ENCODE measurements around the gene CHAC2.

Gene CHAC2

DNA sequence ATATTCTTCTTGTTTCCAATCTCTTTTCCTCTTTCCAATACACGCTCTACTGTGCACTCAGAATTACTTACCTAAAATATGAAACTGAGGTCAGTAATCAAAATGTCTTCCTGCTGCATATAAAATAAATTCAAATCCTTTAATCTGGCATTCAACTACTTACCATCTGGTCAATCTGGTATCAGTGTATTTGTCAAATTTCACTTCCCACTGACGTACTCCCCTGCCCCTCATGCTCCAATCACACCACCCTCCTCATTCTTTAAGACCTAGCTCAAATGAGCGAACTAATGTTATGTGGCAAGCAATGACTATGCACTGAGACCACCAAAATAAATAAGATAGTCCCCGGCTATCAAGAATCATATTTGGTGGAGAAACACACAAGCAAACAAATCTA is 12.5 kb downstream of the CHAC2 start:
- Histone ChIP-seq H3K4me1 (ENCODE audit: control insufficient read depth, insufficient read depth, low read length) (peaks cover 11% of the 10 kb centered on the region), H3K27me3 (ENCODE audit: control insufficient read depth, insufficient read depth, low read length) (no peaks in the 10 kb centered on the region), H3K9ac (ENCODE audit: low read depth, low read length) (no peak overlapping the region), H3K4me3 (ENCODE audit: low read depth, low read length) (no peak overlapping the region), H3K9me3 (ENCODE audit: control insufficient read depth, insufficient read depth, low read length) (no peaks in the 10 kb centered on the region), H3K36me3 (ENCODE audit: control insufficient read depth, insufficient read depth, low read length) (no peaks in the 10 kb centered on the region)

DNA sequence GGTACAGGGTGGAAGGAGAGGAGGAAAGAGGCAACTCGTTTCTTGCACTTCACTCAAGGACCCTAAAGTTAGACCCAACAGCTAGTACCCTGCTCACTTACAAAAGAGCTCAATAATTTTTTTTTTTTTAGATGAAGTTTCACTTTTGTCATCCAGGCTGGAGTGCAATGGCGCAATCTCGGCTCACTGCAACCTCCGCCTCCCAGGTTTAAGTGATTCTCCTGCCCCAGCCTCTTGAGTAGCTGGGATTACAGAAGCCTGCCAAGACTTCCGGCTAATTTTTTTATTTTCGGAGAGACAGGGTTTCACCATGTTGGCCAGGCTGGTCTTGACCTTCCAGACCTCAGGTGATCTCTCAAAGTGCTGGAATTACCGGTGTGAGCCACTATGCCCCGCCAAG is 15.1 kb downstream of the CHAC2 start:
- no peak overlapping the region for H3K9ac ChIP-seq (ENCODE audit: low read depth, low read length)
- no peaks in the 10 kb centered on the region for H3K27me3 ChIP-seq (ENCODE audit: control insufficient read depth, insufficient read depth, low read length)
- H3K4me1 ChIP-seq (ENCODE audit: control insufficient read depth, insufficient read depth, low read length): peaks cover 13% of the 10 kb centered on the region
- no peak overlapping the region for H3K4me3 ChIP-seq (ENCODE audit: low read depth, low read length)
- no peaks in the 10 kb centered on the region for H3K36me3 ChIP-seq (ENCODE audit: control insufficient read depth, insufficient read depth, low read length)
- H3K9me3 ChIP-seq (ENCODE audit: control insufficient read depth, insufficient read depth, low read length): no peaks in the 10 kb centered on the region

DNA sequence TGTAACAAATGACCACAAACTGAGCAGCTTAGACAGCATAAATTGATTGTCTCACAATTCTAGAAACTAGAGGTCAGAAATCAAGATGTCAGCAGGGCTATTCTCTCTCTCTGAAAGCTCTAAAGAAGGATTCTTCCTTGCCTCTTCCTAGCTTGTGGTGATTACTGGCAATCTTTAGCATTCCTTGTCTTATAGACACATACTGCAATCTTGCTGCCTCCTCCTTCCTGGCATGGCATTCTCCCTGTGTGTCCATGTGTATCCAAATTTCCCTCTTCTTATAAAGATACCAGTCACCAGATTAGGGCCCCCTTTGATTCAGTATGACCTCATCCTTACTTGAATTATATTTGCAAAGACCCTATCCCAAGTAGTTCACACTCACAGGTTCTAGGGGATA is 16.8 kb downstream of the CHAC2 start:
- no peaks in the 10 kb centered on the region for H3K9me3 ChIP-seq (ENCODE audit: control insufficient read depth, insufficient read depth, low read length)
- no peaks in the 10 kb centered on the region for H3K27me3 ChIP-seq (ENCODE audit: control insufficient read depth, insufficient read depth, low read length)
- no peak overlapping the region for H3K4me3 ChIP-seq (ENCODE audit: low read depth, low read length)
- no peaks in the 10 kb centered on the region for H3K36me3 ChIP-seq (ENCODE audit: control insufficient read depth, insufficient read depth, low read length)
- H3K4me1 ChIP-seq (ENCODE audit: control insufficient read depth, insufficient read depth, low read length): peaks cover 13% of the 10 kb centered on the region
- H3K9ac ChIP-seq (ENCODE audit: low read depth, low read length): no peak overlapping the region

DNA sequence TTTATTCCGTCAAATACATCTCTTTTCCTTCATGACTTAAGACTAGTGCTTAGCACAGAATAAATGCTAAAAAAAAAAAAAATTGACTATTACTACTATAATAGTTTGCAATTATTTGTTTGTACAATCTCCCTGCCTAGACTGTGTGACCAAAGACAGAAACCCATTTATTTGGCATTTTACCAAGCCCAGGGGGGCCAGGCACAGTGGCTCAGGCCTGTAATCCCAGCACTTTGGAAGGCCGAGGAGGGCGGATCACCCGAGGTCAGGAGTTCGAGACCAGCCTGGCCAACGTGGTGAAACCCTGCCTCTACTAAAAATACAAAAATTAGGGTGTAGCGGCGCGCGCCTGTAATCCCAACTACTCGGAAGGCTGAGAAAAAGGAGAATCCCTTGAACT is 17.8 kb downstream of the CHAC2 start:
- Histone ChIP-seq H3K36me3 (ENCODE audit: control insufficient read depth, insufficient read depth, low read length) (no peaks in the 10 kb centered on the region), H3K4me1 (ENCODE audit: control insufficient read depth, insufficient read depth, low read length) (peaks cover 13% of the 10 kb centered on the region), H3K9ac (ENCODE audit: low read depth, low read length) (peak overlapping the region; percentile 99), H3K27me3 (ENCODE audit: control insufficient read depth, insufficient read depth, low read length) (no peaks in the 10 kb centered on the region), H3K9me3 (ENCODE audit: control insufficient read depth, insufficient read depth, low read length) (no peaks in the 10 kb centered on the region), H3K4me3 (ENCODE audit: low read depth, low read length) (peak overlapping the region; percentile 100)

DNA sequence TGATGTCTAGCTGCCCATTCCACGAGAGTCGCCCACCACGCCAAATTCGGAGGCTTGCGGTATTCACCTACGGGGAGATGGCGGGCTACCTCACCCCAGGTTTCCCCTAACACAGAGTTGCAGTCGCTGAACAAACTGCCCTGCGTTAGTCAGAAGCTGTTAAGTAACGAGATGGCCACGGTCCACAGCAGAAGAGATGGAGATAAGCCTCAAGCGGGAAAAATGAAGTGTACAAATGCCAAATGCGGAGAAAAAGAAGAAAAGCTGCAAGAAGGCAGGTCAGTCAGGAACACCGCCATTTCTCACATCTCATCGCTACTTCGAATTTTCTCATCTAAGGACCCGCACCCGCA is 18.7 kb downstream of the CHAC2 start:
- Histone ChIP-seq H3K27me3 (ENCODE audit: control insufficient read depth, insufficient read depth, low read length) (no peaks in the 10 kb centered on the region), H3K4me3 (ENCODE audit: low read depth, low read length) (peak overlapping the region; percentile 100), H3K36me3 (ENCODE audit: control insufficient read depth, insufficient read depth, low read length) (no peaks in the 10 kb centered on the region), H3K9me3 (ENCODE audit: control insufficient read depth, insufficient read depth, low read length) (no peaks in the 10 kb centered on the region), H3K4me1 (ENCODE audit: control insufficient read depth, insufficient read depth, low read length) (peaks cover 13% of the 10 kb centered on the region), H3K9ac (ENCODE audit: low read depth, low read length) (peak overlapping the region; percentile 99)

DNA sequence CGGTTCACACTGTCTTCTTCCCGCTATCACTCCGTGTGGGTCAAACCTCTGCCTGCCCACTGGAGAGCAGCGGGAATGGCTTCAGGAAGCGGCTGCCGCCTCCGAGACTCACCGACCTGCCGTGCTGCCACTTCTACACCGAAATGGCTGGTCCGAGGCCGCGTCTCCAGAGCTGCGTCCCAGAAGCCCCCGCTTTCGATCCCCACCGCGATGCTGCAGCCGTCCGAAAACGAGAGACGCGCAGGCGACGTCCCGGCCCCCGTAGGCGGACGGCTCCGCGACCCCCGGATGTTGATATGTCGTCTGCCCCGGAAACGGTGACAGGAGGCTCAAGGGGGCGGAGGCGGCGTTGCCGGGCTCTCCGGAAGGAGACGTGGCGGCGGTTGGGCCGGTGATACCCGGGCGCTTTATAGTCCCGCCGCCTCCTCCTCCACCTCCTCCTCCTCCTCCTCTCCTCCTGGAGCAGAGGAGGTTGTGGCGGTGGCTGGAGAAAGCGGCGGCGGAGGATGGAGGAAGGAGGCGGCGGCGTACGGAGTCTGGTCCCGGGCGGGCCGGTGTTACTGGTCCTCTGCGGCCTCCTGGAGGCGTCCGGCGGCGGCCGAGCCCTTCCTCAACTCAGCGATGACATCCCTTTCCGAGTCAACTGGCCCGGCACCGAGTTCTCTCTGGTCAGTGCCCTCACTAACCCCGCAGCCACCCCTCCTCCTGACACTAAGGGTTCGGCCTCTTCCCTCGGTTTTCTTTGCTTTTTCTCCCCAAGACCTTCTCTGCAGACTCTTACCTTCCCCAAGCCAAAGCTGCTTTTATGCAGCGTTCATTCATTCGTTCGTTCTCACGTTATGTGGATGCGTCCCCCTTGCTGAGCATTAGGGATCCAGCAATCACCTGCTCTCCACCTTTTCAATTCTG is 19.4 kb downstream of the CHAC2 start, which contains the start of the genes ASB3 and ERLEC1:
TSS of gene ASB3 (minus strand) at position 249 of the 909 bp plus-strand sequence. CDS start 21,381 bp downstream, outside the sequence.
TSS of gene ERLEC1 (plus strand) at position 340 of the 909 bp plus-strand sequence. CDS start at position 507, 167 bp downstream.
- Histone ChIP-seq H3K9ac (ENCODE audit: low read depth, low read length) (peak within 1 kb of the TSS; percentile 99), H3K27me3 (ENCODE audit: control insufficient read depth, insufficient read depth, low read length) (no peaks in the 10 kb centered on the region), H3K9me3 (ENCODE audit: control insufficient read depth, insufficient read depth, low read length) (no peaks in the 10 kb centered on the region), H3K36me3 (ENCODE audit: control insufficient read depth, insufficient read depth, low read length) (no peaks in the 10 kb centered on the region), H3K4me1 (ENCODE audit: control insufficient read depth, insufficient read depth, low read length) (peaks cover 13% of the 10 kb centered on the region), H3K4me3 (ENCODE audit: low read depth, low read length) (peak within 1 kb of the TSS; percentile 100)

DNA sequence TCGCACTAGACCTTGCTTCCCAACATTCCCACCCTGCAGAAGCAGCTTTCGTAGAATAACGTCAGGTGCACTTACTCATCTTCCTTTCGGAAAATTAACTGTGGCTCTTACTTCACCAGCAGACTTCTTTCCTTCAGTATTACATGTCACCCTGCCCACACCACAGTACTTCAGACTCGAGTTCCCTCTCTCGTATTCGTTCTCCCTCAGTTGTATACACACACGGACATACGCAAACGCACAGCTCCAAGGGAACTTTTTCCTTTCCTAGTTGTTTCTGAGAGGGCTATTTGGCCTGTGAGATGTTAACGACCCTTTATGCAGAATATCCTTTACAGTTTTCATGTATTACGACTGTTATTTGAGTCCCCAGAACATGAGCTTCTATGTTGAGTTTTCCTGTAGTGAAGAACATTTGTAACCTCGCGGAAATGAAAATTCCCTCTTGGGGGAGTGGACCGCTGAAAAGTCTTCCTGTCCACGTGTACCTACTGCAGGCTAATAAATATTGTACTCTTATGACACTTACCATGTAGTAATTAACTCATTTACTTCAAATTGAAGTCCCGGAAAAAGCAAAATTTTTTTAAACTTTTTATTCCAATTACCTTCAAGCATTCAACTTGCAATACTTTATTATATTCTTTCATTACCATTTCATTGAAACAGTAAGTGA is 20.1 kb downstream of the CHAC2 start:
- Histone ChIP-seq H3K9ac (ENCODE audit: low read depth, low read length) (peak overlapping the region; percentile 82), H3K36me3 (ENCODE audit: control insufficient read depth, insufficient read depth, low read length) (no peaks in the 10 kb centered on the region), H3K27me3 (ENCODE audit: control insufficient read depth, insufficient read depth, low read length) (no peaks in the 10 kb centered on the region), H3K4me1 (ENCODE audit: control insufficient read depth, insufficient read depth, low read length) (peaks cover 9% of the 10 kb centered on the region), H3K4me3 (ENCODE audit: low read depth, low read length) (peak overlapping the region; percentile 100), H3K9me3 (ENCODE audit: control insufficient read depth, insufficient read depth, low read length) (no peaks in the 10 kb centered on the region)

DNA sequence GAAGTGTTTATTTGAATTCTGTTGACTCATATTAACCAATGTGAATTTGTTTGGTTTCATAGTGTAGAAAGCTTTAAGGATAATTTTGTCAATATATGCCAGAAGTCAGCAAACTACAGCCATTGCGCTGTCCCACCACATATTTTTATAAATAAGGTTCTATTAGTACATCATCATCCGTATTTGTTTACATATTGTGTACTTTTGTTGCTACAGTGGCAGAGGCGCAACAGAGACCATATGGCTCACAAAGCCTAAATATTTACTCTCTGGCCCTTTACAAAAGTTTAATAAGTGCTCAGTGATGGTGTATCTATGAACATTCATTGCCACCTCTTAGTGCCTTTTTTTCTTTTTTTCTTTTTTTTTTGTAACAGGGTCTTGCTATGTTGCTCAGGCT is 25.7 kb downstream of the CHAC2 start:
- no peaks in the 10 kb centered on the region for H3K9me3 ChIP-seq (ENCODE audit: control insufficient read depth, insufficient read depth, low read length)
- H3K4me3 ChIP-seq (ENCODE audit: low read depth, low read length): no peak overlapping the region
- no peaks in the 10 kb centered on the region for H3K27me3 ChIP-seq (ENCODE audit: control insufficient read depth, insufficient read depth, low read length)
- H3K9ac ChIP-seq (ENCODE audit: low read depth, low read length): no peak overlapping the region
- no peaks in the 10 kb centered on the region for H3K4me1 ChIP-seq (ENCODE audit: control insufficient read depth, insufficient read depth, low read length)
- no peaks in the 10 kb centered on the region for H3K36me3 ChIP-seq (ENCODE audit: control insufficient read depth, insufficient read depth, low read length)

DNA sequence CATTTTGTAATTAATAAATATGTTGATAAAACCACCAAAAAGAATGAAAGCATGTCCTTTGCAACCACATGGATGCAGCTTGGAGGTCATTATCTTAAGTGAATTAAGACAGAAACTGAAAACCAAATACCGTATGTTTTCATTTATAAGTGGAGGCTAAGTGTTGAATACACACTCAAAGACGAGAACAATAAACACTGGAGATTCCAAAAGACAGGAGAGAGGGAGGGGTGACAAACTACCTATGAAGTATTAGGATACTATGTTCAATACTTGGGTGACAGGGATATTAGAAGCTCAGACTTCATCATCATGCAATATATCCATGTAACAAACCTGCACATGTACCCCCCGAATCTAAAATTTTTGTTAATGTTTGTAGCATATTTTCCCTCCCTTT is 26.2 kb downstream of the CHAC2 start:
- H3K27me3 ChIP-seq (ENCODE audit: control insufficient read depth, insufficient read depth, low read length): no peaks in the 10 kb centered on the region
- H3K4me1 ChIP-seq (ENCODE audit: control insufficient read depth, insufficient read depth, low read length): no peaks in the 10 kb centered on the region
- H3K9ac ChIP-seq (ENCODE audit: low read depth, low read length): no peak overlapping the region
- H3K36me3 ChIP-seq (ENCODE audit: control insufficient read depth, insufficient read depth, low read length): no peaks in the 10 kb centered on the region
- H3K4me3 ChIP-seq (ENCODE audit: low read depth, low read length): no peak overlapping the region
- H3K9me3 ChIP-seq (ENCODE audit: control insufficient read depth, insufficient read depth, low read length): no peaks in the 10 kb centered on the region

DNA sequence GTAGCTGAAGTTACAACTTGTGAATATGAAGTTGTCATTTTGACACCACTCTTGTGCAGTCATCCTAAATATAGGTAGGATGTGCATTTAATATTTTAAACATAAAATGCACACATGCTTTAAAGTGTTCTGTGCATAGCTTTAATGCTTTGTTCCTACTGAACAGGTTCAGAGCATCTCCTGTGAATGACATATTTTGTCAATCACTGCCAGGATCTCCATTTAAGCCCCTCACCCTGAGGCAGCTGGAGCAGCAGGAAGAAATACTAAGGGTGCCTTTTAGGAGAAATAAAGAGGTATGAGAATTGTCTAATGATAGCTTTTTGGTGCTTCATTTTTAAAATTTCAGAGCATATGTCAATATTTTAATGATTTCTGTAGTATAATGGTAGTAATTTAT is 33.9 kb downstream of the CHAC2 start:
- H3K4me3 ChIP-seq (ENCODE audit: low read depth, low read length): no peak overlapping the region
- no peak overlapping the region for H3K9ac ChIP-seq (ENCODE audit: low read depth, low read length)
- no peaks in the 10 kb centered on the region for H3K36me3 ChIP-seq (ENCODE audit: control insufficient read depth, insufficient read depth, low read length)

DNA sequence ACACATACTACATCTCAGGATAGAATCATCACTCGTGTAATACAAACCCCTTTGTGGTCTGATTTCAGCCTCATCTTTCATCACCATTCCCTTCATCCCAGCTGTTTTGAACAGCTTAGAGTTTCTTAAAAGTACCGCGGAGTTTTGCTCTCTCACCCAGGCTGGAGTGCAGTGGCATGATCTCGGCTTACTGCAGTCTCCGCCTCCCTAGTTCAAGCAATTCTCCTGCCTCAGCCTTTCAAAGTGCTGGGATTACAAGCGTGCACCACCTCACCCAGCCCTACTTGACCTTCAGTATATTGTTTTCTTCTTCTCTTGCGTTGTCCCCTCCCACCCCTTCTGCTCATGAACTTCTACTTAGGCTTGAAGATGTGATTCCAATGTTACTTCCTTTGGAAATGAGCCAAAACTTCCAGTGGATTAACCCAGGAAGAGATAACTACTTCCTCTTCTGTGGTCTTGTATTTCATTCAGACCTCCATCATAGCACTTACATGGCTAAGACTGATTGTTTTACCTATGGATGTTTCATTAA is 35.1 kb downstream of the CHAC2 start:
- Histone ChIP-seq H3K4me3 (ENCODE audit: low read depth, low read length) (no peak overlapping the region), H3K9me3 (ENCODE audit: control insufficient read depth, insufficient read depth, low read length) (no peaks in the 10 kb centered on the region), H3K4me1 (ENCODE audit: control insufficient read depth, insufficient read depth, low read length) (no peaks in the 10 kb centered on the region), H3K36me3 (ENCODE audit: control insufficient read depth, insufficient read depth, low read length) (no peaks in the 10 kb centered on the region), H3K9ac (ENCODE audit: low read depth, low read length) (no peak overlapping the region), H3K27me3 (ENCODE audit: control insufficient read depth, insufficient read depth, low read length) (no peaks in the 10 kb centered on the region)

More for the DNA sequence above, 33.9 kb downstream of the CHAC2 start:
- no peaks in the 10 kb centered on the region for H3K27me3 ChIP-seq (ENCODE audit: control insufficient read depth, insufficient read depth, low read length)
- no peaks in the 10 kb centered on the region for H3K9me3 ChIP-seq (ENCODE audit: control insufficient read depth, insufficient read depth, low read length)
- no peaks in the 10 kb centered on the region for H3K4me1 ChIP-seq (ENCODE audit: control insufficient read depth, insufficient read depth, low read length)
